KOPT-K1 (cell line): Measurements from ENCODE around the gene BTBD9.

Experiments used
- H3K27ac ChIP-seq: fragments of 200-600 bp; sonication (generic); 2 replicates; pipeline ENCODE4 v1.5.1; 2016; ENCODE audit warnings: antibody characterized with exemption, mild to moderate bottlenecking, low read depth, low read length; ENCODE audit not compliant: poor library complexity, severe bottlenecking
- H3K36me3 ChIP-seq: fragments of 200-600 bp; sonication (generic); 2 replicates; pipeline ENCODE4 v1.5.1; 2017; ENCODE audit warnings: antibody characterized with exemption, mild to moderate bottlenecking, low read length, moderate library complexity; ENCODE audit not compliant: insufficient read depth
- H3K9me3 ChIP-seq: fragments of 200-600 bp; sonication (generic); 2 replicates; pipeline ENCODE4 v1.5.1; 2017; ENCODE audit warnings: antibody characterized with exemption, low read length, mild to moderate bottlenecking; ENCODE audit not compliant: insufficient read depth, poor library complexity, severe bottlenecking

Gene BTBD9

GRCh38 chr6:38118791-38119365, 520.9 kb downstream of the BTBD9 start:
- H3K9me3 ChIP-seq = no peaks in the 10 kb centered on the region
- H3K36me3 ChIP-seq = peaks cover 73% of the 10 kb centered on the region
- H3K27ac ChIP-seq = no peak overlapping the region
